Activated B cell treated with CpG ODN at 0.5 μM for 24 hours (primary cell): ENCODE data around the gene AMBP. TPM values are rescaled to one million over a fixed set of nuclear protein-coding genes. Genes with fewer than 3 reads are reported as not detected.

Source experiments
- ATAC-seq: fragments of 200-7000 bp; cut with Tn5 transposase; one replicate; pipeline ENCODE4 v1.10.0; 2021; ENCODE audit warnings: low read depth, mild to moderate bottlenecking, moderate library complexity
- CTCF ChIA-PET: fragments of 350-600 bp; sonication (Branson Sonifier 250); formaldehyde crosslinking; loops from one replicate; lab custom pipeline; 2021; ENCODE audit warnings: antibody characterized with exemption; lab: Charles Lee
- POLR2A ChIA-PET: fragments of 350-600 bp; sonication (Branson Sonifier 250); formaldehyde crosslinking; loops from one replicate; lab custom pipeline; 2021; ENCODE audit warnings: antibody characterized with exemption; lab: Charles Lee
- DNase-seq: peaks from one replicate; pipeline ENCODE4 v3.0.0; 2022
- H3K27ac Mint-ChIP-seq: one replicate; pipeline ENCODE4 v1.8.0; 2020; ENCODE audit warnings: mixed read lengths
- H3K27me3 Mint-ChIP-seq: one replicate; pipeline ENCODE4 v1.8.0; 2021; ENCODE audit warnings: mixed read lengths
- H3K36me3 Mint-ChIP-seq: one replicate; pipeline ENCODE4 v1.8.0; 2021; ENCODE audit warnings: low read depth, mixed read lengths
- H3K4me1 Mint-ChIP-seq: one replicate; pipeline ENCODE4 v1.8.0; 2021; ENCODE audit warnings: mixed read lengths
- H3K4me3 Mint-ChIP-seq: one replicate; pipeline ENCODE4 v1.8.0; 2020; ENCODE audit warnings: mild to moderate bottlenecking, mixed read lengths
- H3K9me3 Mint-ChIP-seq: one replicate; pipeline ENCODE4 v1.8.0; 2020; ENCODE audit warnings: mixed read lengths
- intact Hi-C: fragments of 100-400 bp; cut with micrococcal nuclease; formaldehyde crosslinking; loops from one replicate; pipeline ENCODE4 v1.15.1; 2024
- total RNA-seq: library from RNA; stranded (reverse); gene quantifications from 2 replicates; pipeline ENCODE4 v1.2.3, GENCODE V29; 2022
- TF ChIP-seq, protein P1 (sequence below): fragments of 200-600 bp; IDR thresholded peaks from one replicate; pipeline ENCODE4 v1.8.0; 2022; ENCODE audit warnings: antibody characterized with exemption, mild to moderate bottlenecking

Gene AMBP
- total RNA-seq = not detected in 2 replicates

DNA sequence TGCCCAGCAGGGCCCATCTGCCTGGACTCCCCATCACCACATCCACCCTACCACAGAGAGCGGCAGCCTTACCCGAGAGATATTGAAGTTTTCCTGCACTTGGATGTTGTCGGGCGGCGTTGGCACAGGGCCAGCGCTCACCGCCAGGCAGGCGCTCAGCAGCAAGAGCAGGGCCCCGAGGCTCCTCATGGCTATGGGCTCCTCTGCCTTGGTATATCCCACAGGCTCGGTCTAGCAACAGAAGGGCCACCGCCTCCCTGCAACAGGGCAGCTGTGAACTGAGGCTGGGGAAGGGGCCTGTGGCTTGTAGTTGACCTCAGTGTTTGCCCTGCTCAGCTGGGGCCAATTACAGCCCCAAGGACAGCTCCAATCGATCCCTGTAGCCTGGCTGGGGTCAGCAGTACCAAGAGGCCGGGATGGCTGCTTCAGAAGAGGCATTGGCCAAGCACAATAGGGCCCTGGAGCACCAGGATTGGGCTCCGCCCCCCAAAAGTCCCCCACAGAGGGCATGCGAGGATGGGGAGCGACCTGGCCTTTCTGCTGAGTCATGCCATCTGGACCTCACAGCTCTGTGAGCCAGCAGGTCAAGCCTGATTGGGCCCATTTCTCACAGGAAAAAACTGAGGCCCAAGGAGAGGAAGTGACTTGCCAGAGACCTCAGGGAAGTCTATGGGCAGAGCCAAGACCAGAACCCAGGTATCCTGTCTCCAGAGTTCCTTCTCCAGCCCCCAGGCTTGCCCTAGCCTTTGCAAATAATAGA is at the start of gene AMBP:
Gene AMBP, minus strand, starts transcription at position 280 of the 760 bp plus-strand sequence. Its CDS starts 91 bp downstream, at position 189.
- no peaks in the 10 kb centered on the region for H3K36me3 Mint-ChIP-seq
- no peaks in the 10 kb centered on the region for H3K4me1 Mint-ChIP-seq
- ChIA-PET POLR2A (no interaction called here), CTCF (no interaction called here)
- no peak for DNase-seq
- no peak for ATAC-seq
- intact Hi-C loops = no loop called here
- TF ChIP-seq, protein P1, sequence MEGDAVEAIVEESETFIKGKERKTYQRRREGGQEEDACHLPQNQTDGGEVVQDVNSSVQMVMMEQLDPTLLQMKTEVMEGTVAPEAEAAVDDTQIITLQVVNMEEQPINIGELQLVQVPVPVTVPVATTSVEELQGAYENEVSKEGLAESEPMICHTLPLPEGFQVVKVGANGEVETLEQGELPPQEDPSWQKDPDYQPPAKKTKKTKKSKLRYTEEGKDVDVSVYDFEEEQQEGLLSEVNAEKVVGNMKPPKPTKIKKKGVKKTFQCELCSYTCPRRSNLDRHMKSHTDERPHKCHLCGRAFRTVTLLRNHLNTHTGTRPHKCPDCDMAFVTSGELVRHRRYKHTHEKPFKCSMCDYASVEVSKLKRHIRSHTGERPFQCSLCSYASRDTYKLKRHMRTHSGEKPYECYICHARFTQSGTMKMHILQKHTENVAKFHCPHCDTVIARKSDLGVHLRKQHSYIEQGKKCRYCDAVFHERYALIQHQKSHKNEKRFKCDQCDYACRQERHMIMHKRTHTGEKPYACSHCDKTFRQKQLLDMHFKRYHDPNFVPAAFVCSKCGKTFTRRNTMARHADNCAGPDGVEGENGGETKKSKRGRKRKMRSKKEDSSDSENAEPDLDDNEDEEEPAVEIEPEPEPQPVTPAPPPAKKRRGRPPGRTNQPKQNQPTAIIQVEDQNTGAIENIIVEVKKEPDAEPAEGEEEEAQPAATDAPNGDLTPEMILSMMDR = no peak
- H3K27me3 Mint-ChIP-seq = peaks cover 13% of the 10 kb centered on the region
- no peak within 1 kb of the TSS for H3K4me3 Mint-ChIP-seq
- H3K27ac Mint-ChIP-seq = no peak within 1 kb of the TSS
- H3K9me3 Mint-ChIP-seq = no peaks in the 10 kb centered on the region

DNA sequence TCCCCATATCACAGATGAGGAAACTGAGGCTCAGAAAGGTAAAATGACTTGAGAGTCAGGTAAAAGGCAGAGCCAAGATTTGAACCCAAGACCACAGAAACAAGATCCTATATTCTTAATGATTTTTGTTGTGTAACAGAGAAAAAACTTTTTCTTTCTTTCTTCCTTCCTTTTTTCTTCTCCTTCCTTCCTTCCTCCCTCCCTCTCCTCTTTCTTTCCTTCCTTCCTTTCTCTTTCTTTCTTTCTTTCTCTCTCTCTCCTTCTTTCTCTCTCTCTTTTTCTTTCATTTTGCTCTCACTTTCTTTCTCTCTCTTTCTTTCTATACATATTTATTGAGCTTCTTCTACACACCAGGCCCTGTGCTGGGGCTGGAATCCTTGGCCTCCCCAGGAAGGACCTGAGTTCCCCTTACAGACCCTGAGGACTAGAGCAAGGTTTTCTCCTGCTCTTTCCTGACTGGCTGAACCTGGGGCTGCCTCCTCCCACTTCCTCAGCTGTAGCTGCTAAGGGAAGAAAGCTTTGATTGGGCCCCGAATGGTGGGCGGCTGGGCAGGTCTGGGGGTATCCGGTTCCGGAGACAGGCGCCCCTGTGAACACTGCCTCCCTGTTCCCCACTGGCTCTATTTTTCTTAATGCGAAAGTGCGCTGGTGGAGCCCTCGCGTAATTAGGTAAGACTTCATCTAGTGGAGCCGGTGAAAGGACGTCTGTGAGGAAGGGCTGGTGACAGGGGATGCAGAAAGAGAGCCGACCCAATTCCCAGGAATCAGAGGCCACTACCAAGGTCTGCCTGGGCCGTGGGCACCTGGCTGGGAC is 48.4 kb upstream of the AMBP start:
- CTCF ChIA-PET = interaction anchor here (0.6 kb wide), 1 partner anchor 19 kb away, joined by 3 read pairs; no protein-coding TSS in a partner anchor
- intact Hi-C loops = no loop called here

DNA sequence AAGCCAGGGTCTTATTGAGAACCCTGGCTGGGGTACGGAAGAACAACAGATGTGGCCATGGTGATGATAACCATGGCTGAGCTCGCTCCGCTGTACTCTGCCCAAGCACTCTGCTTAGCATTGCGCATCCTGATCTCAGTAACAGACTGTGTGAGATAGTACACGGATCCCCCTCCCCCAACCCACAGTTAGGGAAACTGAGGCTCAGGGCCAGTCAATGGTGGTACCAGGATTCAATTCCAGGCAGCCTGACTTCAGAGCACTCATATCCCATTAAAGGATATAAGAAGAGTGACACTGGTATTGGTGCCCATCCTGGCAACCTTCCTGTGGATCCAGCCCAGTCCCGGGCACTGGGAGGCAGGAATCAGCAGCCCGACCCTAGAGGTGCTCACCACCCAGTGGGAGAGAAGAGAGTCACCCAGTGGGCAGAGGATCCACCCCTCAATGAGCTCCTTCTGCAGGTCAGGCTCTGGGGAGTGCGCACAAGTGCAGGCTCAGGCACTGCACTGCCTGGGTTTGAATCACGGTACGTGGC is 47.4 kb upstream of the AMBP start:
- ATAC-seq (no peak), DNase-seq (no peak)
- Mint-ChIP-seq H3K9me3 (peaks cover 9% of the 10 kb centered on the region), H3K27ac (no peak overlapping the region), H3K4me3 (no peak overlapping the region), H3K4me1 (no peaks in the 10 kb centered on the region), H3K27me3 (peaks cover 21% of the 10 kb centered on the region), H3K36me3 (no peaks in the 10 kb centered on the region)
- ChIA-PET POLR2A (no interaction called here), CTCF (no interaction called here)
- intact Hi-C loops = no loop called here
- TF ChIP-seq, protein P1 = no peak

More for the DNA sequence above, 48.4 kb upstream of the AMBP start:
- POLR2A ChIA-PET = no interaction called here
- Mint-ChIP-seq H3K36me3 (no peaks in the 10 kb centered on the region), H3K27me3 (peaks cover 21% of the 10 kb centered on the region), H3K4me1 (no peaks in the 10 kb centered on the region), H3K4me3 (no peak overlapping the region), H3K27ac (no peak overlapping the region), H3K9me3 (peaks cover 9% of the 10 kb centered on the region)
- DNase-seq (no peak), ATAC-seq (no peak)
- TF ChIP-seq, protein P1 = no peak

DNA sequence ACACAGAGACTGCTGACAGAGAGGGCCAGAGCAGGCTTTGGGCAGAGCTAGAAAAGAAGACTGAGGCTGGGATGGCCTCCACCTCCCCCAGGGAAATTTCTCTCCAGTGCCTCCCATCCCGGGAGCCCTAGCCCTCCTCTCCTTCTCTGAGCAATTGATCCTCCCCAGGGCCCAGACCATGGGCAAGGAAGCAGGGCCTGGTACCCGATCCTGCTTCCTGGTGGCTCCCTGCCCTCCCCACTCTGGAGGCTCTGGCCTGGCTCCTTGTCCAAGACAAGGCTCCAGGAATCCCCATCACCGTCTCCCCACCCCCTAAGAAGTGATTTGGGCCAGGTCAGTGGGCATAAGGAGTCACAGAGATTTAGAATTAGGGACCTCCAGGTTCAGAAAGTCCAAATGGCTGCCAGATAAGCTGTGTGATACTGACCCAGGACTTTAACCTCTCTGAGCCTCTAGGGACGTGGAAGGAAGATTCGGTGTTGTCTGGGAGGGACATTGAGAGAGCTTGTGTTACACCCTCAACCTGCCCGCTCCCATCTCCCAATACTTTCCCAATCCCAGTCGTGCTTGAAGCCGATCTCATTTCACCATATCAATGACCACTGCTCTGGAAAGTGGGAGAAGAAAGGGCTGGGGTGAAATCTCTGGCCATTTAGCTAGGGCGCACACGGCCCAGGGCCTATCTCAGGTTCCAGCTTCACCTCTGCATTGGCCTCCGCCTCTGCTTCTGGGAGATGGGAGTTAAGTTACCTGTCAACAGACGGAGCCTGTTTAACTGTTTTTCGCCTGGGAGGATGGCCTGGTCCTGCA is 46.8 kb upstream of the AMBP start:
- no peaks in the 10 kb centered on the region for H3K4me1 Mint-ChIP-seq
- ATAC-seq (no peak), DNase-seq (no peak)
- no peaks in the 10 kb centered on the region for H3K36me3 Mint-ChIP-seq
- TF ChIP-seq, protein P1 = no peak
- ChIA-PET CTCF (no interaction called here), POLR2A (no interaction called here)
- H3K4me3 Mint-ChIP-seq = no peak overlapping the region
- intact Hi-C loops = no loop called here
- peaks cover 21% of the 10 kb centered on the region for H3K27me3 Mint-ChIP-seq
- peaks cover 9% of the 10 kb centered on the region for H3K9me3 Mint-ChIP-seq
- no peak overlapping the region for H3K27ac Mint-ChIP-seq
